ENCODE results near the gene CCT4. TPM values are rescaled to one million over a fixed set of nuclear protein-coding genes. Genes with fewer than 3 reads are reported as not detected.
A peak's percentile ranks its signal among the peaks of the same experiment; 100 is the strongest.

The CCT4 gene, protein sequence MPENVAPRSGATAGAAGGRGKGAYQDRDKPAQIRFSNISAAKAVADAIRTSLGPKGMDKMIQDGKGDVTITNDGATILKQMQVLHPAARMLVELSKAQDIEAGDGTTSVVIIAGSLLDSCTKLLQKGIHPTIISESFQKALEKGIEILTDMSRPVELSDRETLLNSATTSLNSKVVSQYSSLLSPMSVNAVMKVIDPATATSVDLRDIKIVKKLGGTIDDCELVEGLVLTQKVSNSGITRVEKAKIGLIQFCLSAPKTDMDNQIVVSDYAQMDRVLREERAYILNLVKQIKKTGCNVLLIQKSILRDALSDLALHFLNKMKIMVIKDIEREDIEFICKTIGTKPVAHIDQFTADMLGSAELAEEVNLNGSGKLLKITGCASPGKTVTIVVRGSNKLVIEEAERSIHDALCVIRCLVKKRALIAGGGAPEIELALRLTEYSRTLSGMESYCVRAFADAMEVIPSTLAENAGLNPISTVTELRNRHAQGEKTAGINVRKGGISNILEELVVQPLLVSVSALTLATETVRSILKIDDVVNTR
- 156 and 158 TPM in 2 replicates for total RNA-seq

DNA sequence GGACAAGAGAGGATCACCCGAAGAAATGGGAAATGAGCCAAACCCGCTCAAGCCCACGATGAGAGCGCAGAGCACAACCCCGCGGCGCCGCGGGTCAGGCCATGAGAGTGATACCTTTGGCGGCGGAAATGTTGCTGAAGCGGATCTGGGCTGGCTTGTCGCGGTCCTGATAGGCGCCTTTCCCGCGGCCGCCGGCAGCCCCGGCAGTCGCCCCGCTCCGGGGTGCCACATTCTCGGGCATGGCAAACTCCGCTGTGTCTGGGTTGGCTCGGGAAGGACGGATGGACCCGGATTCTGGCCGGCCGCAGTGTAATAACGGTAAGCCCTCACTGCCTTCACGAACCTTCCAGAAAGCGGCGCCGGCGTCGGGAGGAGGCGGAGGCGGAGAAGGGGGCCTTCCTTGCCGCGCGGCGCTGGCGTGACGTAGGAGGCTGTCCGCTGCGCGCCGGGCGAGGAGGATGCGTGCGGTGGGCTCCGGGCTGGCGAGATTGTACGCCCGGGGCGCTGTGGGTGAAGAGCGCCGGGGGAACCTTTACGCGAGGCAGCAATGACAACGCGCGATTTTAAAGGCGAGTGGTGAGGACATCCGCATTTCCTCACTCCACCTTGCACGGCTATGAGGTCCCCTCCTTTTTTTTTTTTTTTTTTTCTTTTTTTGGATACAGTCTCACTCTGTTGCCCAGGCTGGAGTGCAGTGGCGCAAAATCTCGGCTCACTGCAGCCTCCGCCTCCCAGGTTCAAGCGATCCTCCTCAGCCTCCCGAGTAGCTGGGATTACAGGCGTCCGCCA lies at the start of gene CCT4:
CCT4 (minus strand) TSS at position 390 of the 789 bp plus-strand sequence; CDS start at position 241, 149 bp downstream.
- TF ChIP-seq, protein P1, sequence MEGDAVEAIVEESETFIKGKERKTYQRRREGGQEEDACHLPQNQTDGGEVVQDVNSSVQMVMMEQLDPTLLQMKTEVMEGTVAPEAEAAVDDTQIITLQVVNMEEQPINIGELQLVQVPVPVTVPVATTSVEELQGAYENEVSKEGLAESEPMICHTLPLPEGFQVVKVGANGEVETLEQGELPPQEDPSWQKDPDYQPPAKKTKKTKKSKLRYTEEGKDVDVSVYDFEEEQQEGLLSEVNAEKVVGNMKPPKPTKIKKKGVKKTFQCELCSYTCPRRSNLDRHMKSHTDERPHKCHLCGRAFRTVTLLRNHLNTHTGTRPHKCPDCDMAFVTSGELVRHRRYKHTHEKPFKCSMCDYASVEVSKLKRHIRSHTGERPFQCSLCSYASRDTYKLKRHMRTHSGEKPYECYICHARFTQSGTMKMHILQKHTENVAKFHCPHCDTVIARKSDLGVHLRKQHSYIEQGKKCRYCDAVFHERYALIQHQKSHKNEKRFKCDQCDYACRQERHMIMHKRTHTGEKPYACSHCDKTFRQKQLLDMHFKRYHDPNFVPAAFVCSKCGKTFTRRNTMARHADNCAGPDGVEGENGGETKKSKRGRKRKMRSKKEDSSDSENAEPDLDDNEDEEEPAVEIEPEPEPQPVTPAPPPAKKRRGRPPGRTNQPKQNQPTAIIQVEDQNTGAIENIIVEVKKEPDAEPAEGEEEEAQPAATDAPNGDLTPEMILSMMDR (IDR thresholded peaks at IDR 0.05; ENCODE audit: insufficient read depth, low read length, poor library complexity, severe bottlenecking), result no peak
- no peaks in the 10 kb centered on the region for H3K27me3 ChIP-seq (ENCODE audit: control insufficient read depth, insufficient read depth, low read length)
- peak within 1 kb of the TSS; percentile 87 for H3K4me3 ChIP-seq (ENCODE audit: low read depth, low read length)
- peak; percentile 18 for DNase-seq (ENCODE audit: low read depth)
- H3K36me3 ChIP-seq (ENCODE audit: control insufficient read depth, insufficient read depth, low read length), result no peaks in the 10 kb centered on the region

DNA sequence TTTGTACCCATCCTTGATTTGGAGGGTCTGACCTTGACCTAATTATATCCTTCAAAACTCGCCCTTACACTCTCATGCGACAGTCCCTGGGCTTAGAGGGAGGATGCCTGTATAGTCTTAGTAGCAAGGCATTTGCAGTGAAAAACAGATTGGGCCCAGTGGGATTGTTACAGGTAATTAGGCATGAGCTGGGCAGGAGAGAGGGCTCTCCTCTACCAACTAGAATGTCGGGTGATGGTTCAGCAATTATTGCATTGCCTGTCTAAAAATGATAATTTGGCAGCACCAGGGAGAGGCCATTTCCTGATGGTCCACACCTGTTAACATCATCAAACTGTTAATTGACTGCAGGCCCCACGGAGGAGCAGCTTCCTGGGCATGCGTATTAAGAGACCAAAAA lies 49.4 kb upstream of the CCT4 start:
- TF ChIP-seq, protein P1 (IDR thresholded peaks at IDR 0.05; ENCODE audit: insufficient read depth, low read length, poor library complexity, severe bottlenecking), result no peak
- Histone ChIP-seq H3K36me3 (ENCODE audit: control insufficient read depth, insufficient read depth, low read length) (no peaks in the 10 kb centered on the region), H3K4me3 (ENCODE audit: low read depth, low read length) (no peak overlapping the region), H3K27me3 (ENCODE audit: control insufficient read depth, insufficient read depth, low read length) (no peaks in the 10 kb centered on the region)
- DNase-seq (ENCODE audit: low read depth), result no peak

DNA sequence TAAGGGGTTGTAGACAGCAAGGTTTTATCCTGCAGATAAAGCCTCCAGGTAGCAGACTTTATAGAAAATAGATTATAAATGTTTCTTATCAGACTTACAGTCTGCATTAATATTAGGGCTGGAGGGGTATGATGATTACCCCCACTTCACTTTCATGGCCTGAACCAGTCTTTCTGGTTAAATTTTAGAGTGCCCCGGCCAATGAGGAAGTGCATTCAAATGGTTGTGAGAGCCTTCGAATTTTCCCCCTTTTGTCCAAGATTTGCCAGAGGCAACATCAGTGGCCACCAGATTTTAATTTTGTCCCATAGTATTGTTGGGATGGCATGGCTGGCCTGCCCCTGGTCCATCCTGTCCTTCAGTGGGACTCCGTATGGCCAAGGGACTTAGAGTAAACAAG lies 48.6 kb upstream of the CCT4 start:
- TF ChIP-seq, protein P1 (IDR thresholded peaks at IDR 0.05; ENCODE audit: insufficient read depth, low read length, poor library complexity, severe bottlenecking), result no peak
- Histone ChIP-seq H3K4me3 (ENCODE audit: low read depth, low read length) (no peak overlapping the region), H3K36me3 (ENCODE audit: control insufficient read depth, insufficient read depth, low read length) (no peaks in the 10 kb centered on the region), H3K27me3 (ENCODE audit: control insufficient read depth, insufficient read depth, low read length) (no peaks in the 10 kb centered on the region)
- DNase-seq (ENCODE audit: low read depth), result no peak

DNA sequence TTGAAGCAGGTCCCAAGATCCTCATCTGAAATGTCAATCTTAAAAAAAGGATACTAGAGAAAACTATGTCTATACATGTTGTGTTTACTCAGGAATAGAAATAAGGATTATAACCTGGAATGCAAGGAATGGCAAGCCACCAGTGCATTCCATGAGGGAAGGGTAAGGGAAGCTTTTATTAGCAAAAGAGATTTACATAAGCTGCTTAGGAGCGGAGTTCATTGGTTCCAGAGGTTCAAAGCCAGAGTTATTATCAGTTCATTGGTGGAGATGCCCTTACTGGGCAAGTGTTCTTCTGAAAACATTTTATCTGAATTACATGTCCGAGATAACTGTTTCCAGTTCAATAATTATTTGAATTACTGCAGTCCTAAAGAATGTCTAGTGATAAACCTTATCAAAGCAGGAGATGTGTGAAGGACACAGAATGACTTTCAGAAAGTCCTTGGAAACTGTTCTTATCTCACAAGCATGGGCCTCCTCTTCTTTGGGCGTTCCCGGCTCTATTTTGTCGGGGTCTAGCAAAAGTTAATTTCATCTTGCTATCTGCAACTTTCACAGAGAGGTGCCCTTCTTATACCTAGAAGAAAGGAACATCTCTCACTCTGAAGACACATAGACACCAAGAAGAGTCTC lies 40.5 kb upstream of the CCT4 start:
- no peaks in the 10 kb centered on the region for H3K36me3 ChIP-seq (ENCODE audit: control insufficient read depth, insufficient read depth, low read length)
- no peak overlapping the region for H3K4me3 ChIP-seq (ENCODE audit: low read depth, low read length)
- TF ChIP-seq, protein P1 (IDR thresholded peaks at IDR 0.05; ENCODE audit: insufficient read depth, low read length, poor library complexity, severe bottlenecking), result no peak
- H3K27me3 ChIP-seq (ENCODE audit: control insufficient read depth, insufficient read depth, low read length), result no peaks in the 10 kb centered on the region
- DNase-seq (ENCODE audit: low read depth), result no peak

DNA sequence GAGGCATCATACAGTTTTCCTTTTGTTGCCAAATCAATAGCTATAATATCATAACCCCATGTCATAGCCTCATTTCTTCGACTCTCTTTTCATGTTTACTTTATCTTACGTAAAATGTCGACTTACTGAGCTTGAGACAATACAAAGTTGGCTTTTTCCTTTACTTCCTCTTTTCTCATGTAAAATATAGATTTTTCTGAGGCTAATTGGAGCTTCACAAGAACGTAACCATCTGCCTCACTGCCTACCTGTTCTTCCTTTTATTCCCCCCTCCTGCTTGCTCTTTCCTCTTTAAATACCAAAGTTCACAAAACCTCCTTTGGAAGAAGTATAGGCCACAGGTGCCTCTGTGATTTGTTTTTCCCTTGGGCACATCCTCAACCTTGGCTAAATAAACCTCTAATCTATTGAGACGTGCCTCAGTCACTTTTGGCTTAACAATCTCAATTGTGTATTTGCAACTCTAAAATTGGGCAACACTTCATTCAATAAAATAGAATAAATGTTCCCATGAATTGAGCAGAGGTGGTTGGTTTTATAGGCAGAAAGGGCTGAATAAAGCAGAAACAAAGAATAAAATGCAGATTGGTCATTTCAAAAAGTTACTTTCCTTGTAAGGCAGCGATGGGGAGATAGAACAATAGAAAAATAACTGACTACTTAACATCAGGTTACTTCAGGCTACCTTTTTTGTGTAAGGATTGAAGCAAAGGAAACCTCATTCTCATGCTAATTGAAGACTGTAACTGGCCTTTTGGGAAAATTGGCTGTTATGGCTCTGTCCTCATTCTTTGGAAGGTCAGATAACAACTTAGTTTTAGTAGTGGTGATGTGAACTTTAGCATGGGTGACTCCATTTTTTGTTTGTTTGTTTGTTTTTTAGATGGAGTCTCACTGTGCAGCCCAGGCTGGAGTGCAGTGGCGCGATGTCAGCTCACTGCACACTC lies 38.3 kb upstream of the CCT4 start:
- no peaks in the 10 kb centered on the region for H3K27me3 ChIP-seq (ENCODE audit: control insufficient read depth, insufficient read depth, low read length)
- no peak overlapping the region for H3K4me3 ChIP-seq (ENCODE audit: low read depth, low read length)
- no peak for DNase-seq (ENCODE audit: low read depth)
- H3K36me3 ChIP-seq (ENCODE audit: control insufficient read depth, insufficient read depth, low read length), result no peaks in the 10 kb centered on the region
- TF ChIP-seq, protein P1 (IDR thresholded peaks at IDR 0.05; ENCODE audit: insufficient read depth, low read length, poor library complexity, severe bottlenecking), result no peak
